Measurements from ENCODE around the gene NPAT. TPM values are rescaled to one million over a fixed set of nuclear protein-coding genes. Genes with fewer than 3 reads are reported as not detected.

NPAT gene
- total RNA-seq, 1 donor from 2014 or later: 39.2 TPM

GRCh38 chr11:108218455-108218854 lies 4.0 kb downstream of the NPAT start:
- Histone ChIP-seq H3K4me3 (no peak overlapping the region), H3F3A (ENCODE audit: low read depth) (peaks cover 25% of the 10 kb centered on the region), H3K36me3 (no peaks in the 10 kb centered on the region), H3K4me2 (peak overlapping the region; percentile 98), H3K9me3 (ENCODE audit: low read depth) (no peaks in the 10 kb centered on the region), H4K20me1 (ENCODE audit: low read depth) (peaks cover 73% of the 10 kb centered on the region), H2AFZ (replicated peaks) (no peak overlapping the region), H3K79me2 (ENCODE audit: low read depth) (peaks cover 90% of the 10 kb centered on the region), H3K9ac (no peak overlapping the region), H3K27ac (no peak overlapping the region), H3K4me1 (peaks cover 26% of the 10 kb centered on the region), H3K27me3 (no peaks in the 10 kb centered on the region)
- no peak overlapping the region for H3K4me3 Mint-ChIP-seq
- no peak for TF ChIP-seq EZH2phosphoT487 (IDR thresholded peaks at IDR 0.05)
- no peak for TF ChIP-seq CTCF (IDR thresholded peaks at IDR 0.05)
- no peak for TF ChIP-seq EZH2 (IDR thresholded peaks at IDR 0.05)
- H3K4me1 Mint-ChIP-seq: peaks cover 24% of the 10 kb centered on the region
- H3K27me3 Mint-ChIP-seq (ENCODE audit: insufficient read depth, low read depth): peaks cover 2% of the 10 kb centered on the region
- no peak for DNase-seq (ENCODE audit: low spot score)
- H3K27ac Mint-ChIP-seq: no peak overlapping the region
- peaks cover 7% of the 10 kb centered on the region for H3K36me3 Mint-ChIP-seq
- H3K9me3 Mint-ChIP-seq: no peaks in the 10 kb centered on the region

GRCh38 chr11:108216988-108217387 lies 5.5 kb downstream of the NPAT start:
- Mint-ChIP-seq H3K36me3 (peaks cover 14% of the 10 kb centered on the region), H3K4me1 (peaks cover 22% of the 10 kb centered on the region), H3K4me3 (no peak overlapping the region), H3K9me3 (no peaks in the 10 kb centered on the region), H3K27ac (no peak overlapping the region), H3K27me3 (ENCODE audit: insufficient read depth, low read depth) (peaks cover 5% of the 10 kb centered on the region)
- no peak for TF ChIP-seq EZH2 (IDR thresholded peaks at IDR 0.05)
- TF ChIP-seq CTCF (IDR thresholded peaks at IDR 0.05): no peak
- no peak for TF ChIP-seq EZH2phosphoT487 (IDR thresholded peaks at IDR 0.05)
- Histone ChIP-seq H3F3A (ENCODE audit: low read depth) (peaks cover 14% of the 10 kb centered on the region), H3K79me2 (ENCODE audit: low read depth) (peaks cover 100% of the 10 kb centered on the region), H3K4me1 (peaks cover 26% of the 10 kb centered on the region), H3K36me3 (no peaks in the 10 kb centered on the region), H3K9ac (no peak overlapping the region), H4K20me1 (ENCODE audit: low read depth) (peaks cover 75% of the 10 kb centered on the region), H3K4me2 (no peak overlapping the region), H2AFZ (replicated peaks) (no peak overlapping the region), H3K9me3 (ENCODE audit: low read depth) (no peaks in the 10 kb centered on the region), H3K27me3 (no peaks in the 10 kb centered on the region), H3K27ac (no peak overlapping the region), H3K4me3 (no peak overlapping the region)
- no peak for DNase-seq (ENCODE audit: low spot score)

GRCh38 chr11:108213784-108214183 lies 8.7 kb downstream of the NPAT start:
- H3K9me3 ChIP-seq (ENCODE audit: low read depth): no peaks in the 10 kb centered on the region
- no peaks in the 10 kb centered on the region for H3K27me3 ChIP-seq
- H3K4me1 Mint-ChIP-seq: no peaks in the 10 kb centered on the region
- peaks cover 31% of the 10 kb centered on the region for H3K36me3 Mint-ChIP-seq
- DNase-seq (ENCODE audit: low spot score): no peak
- no peaks in the 10 kb centered on the region for H3K36me3 ChIP-seq
- no peak overlapping the region for H3K4me3 ChIP-seq
- peaks cover under 1% of the 10 kb centered on the region for H3K4me1 ChIP-seq
- H3F3A ChIP-seq (ENCODE audit: low read depth): no peaks in the 10 kb centered on the region
- no peak overlapping the region for H3K9ac ChIP-seq
- H3K27ac Mint-ChIP-seq: no peak overlapping the region
- H4K20me1 ChIP-seq (ENCODE audit: low read depth): peaks cover 50% of the 10 kb centered on the region
- TF ChIP-seq CTCF (IDR thresholded peaks at IDR 0.05) (no peak), EZH2phosphoT487 (IDR thresholded peaks at IDR 0.05) (no peak), EZH2 (IDR thresholded peaks at IDR 0.05) (no peak)
- H3K79me2 ChIP-seq (ENCODE audit: low read depth): peaks cover 100% of the 10 kb centered on the region
- H3K27ac ChIP-seq: no peak overlapping the region
- peaks cover 2% of the 10 kb centered on the region for H3K9me3 Mint-ChIP-seq
- H3K4me2 ChIP-seq: no peak overlapping the region
- H3K4me3 Mint-ChIP-seq: no peak overlapping the region
- H3K27me3 Mint-ChIP-seq (ENCODE audit: insufficient read depth, low read depth): peaks cover 5% of the 10 kb centered on the region
- H2AFZ ChIP-seq (replicated peaks): no peak overlapping the region

All from neural progenitor cell (in vitro differentiated cells).